A549 (cell line): ENCODE measurements around the gene TSEN34. TPM values are rescaled to one million over a fixed set of nuclear protein-coding genes. Genes with fewer than 3 reads are reported as not detected.

Experiments
- ATAC-seq, 2 experiments: fragments of 200-7000 bp in 1 of 2; fragments of >200 bp in 1 of 2; cut with Nextera tagmentation in 1 of 2; cut with Tn5 transposase in 1 of 2; 3 replicates each; pipeline versions ENCODE4 v1.8.0 to v1.9.1; 2018 to 2020; ENCODE audit warnings: mild to moderate bottlenecking in 1 of 2, moderate library complexity in 1 of 2
- CTCF ChIA-PET: fragments of 300-600 bp; sonication (Branson Sonifier 250); formaldehyde crosslinking; extraction: SDS; loops from one replicate; lab custom pipeline; 2021; ENCODE audit warnings: antibody characterized with exemption, inconsistent platforms; lab: Yijun Ruan, JAX
- POLR2A ChIA-PET: fragments of 350-600 bp; formaldehyde crosslinking; extraction: SDS; loops from one replicate; lab custom pipeline; 2021; ENCODE audit warnings: antibody characterized with exemption, inconsistent platforms; lab: Yijun Ruan, JAX
- DNase-seq, 2 experiments: peaks; one replicate each; pipeline versions ENCODE4 v3.0.0 to v3.0.0-alpha.2; 2011 to 2016; ENCODE audit warnings: low read depth in 1 of 2, low spot score in 1 of 2
- FAIRE-seq: peaks from 2 replicates; lab custom pipeline; 2011; peaks lifted over from hg19 to GRCh38; lab: Jason Lieb, UNC
- H3K27ac ChIP-seq, 2 experiments: fragments of >200 bp; sonication (Bioruptor Twin); formaldehyde crosslinking; 3 replicates each; pipeline ENCODE4 v1.5.1; 2016 to 2017
- H3K4me1 ChIP-seq: fragments of >200 bp; sonication (Bioruptor Twin); formaldehyde crosslinking; 3 replicates; pipeline ENCODE4 v1.6.1; 2016
- H3K4me2 ChIP-seq: fragments of >200 bp; sonication (Bioruptor Twin); formaldehyde crosslinking; 3 replicates; pipeline ENCODE4 v1.6.1; 2016
- H3K4me3 ChIP-seq: fragments of >200 bp; sonication (Bioruptor Twin); formaldehyde crosslinking; 3 replicates; pipeline ENCODE4 v1.5.1; 2016
- H3K9me3 ChIP-seq: fragments of >200 bp; sonication (Bioruptor Twin); formaldehyde crosslinking; 3 replicates; pipeline ENCODE4 v1.6.1; 2016
- ATOH8 ChIP-seq: fragments of 250-450 bp; sonication (Bioruptor Pico); IDR thresholded peaks from 2 replicates; pipeline ENCODE4 v1.5.0; 2020; ENCODE audit warnings: low read depth, mild to moderate bottlenecking, moderate library complexity
- CEBPB ChIP-seq, 2 experiments: fragments of >200 bp in 1 of 2; sonication (Bioruptor Twin) in 1 of 2; formaldehyde crosslinking in 1 of 2; IDR thresholded peaks; 2 replicates each; pipeline ENCODE4 v1.6.1; 2012 to 2016
- CHD4 ChIP-seq: fragments of 200-600 bp; sonication (generic); IDR thresholded peaks from 2 replicates; pipeline ENCODE4 v1.6.1; 2016; ENCODE audit warnings: antibody characterized with exemption, mild to moderate bottlenecking, borderline replicate concordance
- E2F6 ChIP-seq: IDR thresholded peaks from 2 replicates; pipeline ENCODE4 v1.6.1; 2012; ENCODE audit warnings: low read depth, borderline replicate concordance
- FOSB ChIP-seq: fragments of 250-450 bp; sonication (Bioruptor Pico); IDR thresholded peaks from 2 replicates; pipeline ENCODE4 v1.5.0; 2020; ENCODE audit warnings: mild to moderate bottlenecking, moderate library complexity
- FOSL2 ChIP-seq, 2 experiments: fragments of 450-650 bp in 1 of 2; fragments of >200 bp in 1 of 2; sonication (Bioruptor Twin) in 1 of 2; formaldehyde crosslinking; IDR thresholded peaks; 2 replicates each; pipeline versions ENCODE4 v1.5.0 to v1.6.1; 2016 to 2020; ENCODE audit warnings: mild to moderate bottlenecking in 1 of 2, moderate library complexity in 1 of 2
- HMGXB4 ChIP-seq: fragments of 250-450 bp; sonication (Bioruptor Pico); IDR thresholded peaks from 2 replicates; pipeline ENCODE4 v1.5.0; 2021; ENCODE audit warnings: mild to moderate bottlenecking, moderate library complexity, borderline replicate concordance
- JUN ChIP-seq, 2 experiments: fragments of >200 bp; sonication (Bioruptor Twin); formaldehyde crosslinking; IDR thresholded peaks; 2 replicates in 1 of 2; 3 replicates in 1 of 2; pipeline ENCODE4 v1.6.1; 2016 to 2017
- MYC ChIP-seq: IDR thresholded peaks from 2 replicates; pipeline ENCODE4 v1.6.1; 2012; ENCODE audit warnings: mild to moderate bottlenecking, inconsistent platforms, low read length, improper control_type of control experiment, borderline replicate concordance
- RAD21 ChIP-seq, 2 experiments: fragments of >200 bp in 1 of 2; sonication (Bioruptor Twin) in 1 of 2; formaldehyde crosslinking in 1 of 2; IDR thresholded peaks in 1 of 2; conservative IDR thresholded peaks in 1 of 2; 2 replicates in 1 of 2; 3 replicates in 1 of 2; pipeline ENCODE4 v1.6.1; 2012 to 2018; ENCODE audit warnings: inconsistent platforms in 1 of 2
- RARB ChIP-seq: fragments of 250-450 bp; sonication (Bioruptor Pico); IDR thresholded peaks from 2 replicates; pipeline ENCODE4 v1.8.0; 2021; ENCODE audit warnings: mild to moderate bottlenecking, moderate library complexity
- TP53 ChIP-seq: fragments of 250-450 bp; sonication (Bioruptor Pico); IDR thresholded peaks from 2 replicates; pipeline ENCODE4 v1.5.0; 2021; ENCODE audit warnings: mild to moderate bottlenecking, moderate library complexity
- ZC3H11A ChIP-seq: fragments of 450-650 bp; IDR thresholded peaks from 2 replicates; pipeline ENCODE4 v1.6.1; 2014; ENCODE audit warnings: antibody characterized with exemption, mild to moderate bottlenecking
- WGBS: methylation state at CpG from one replicate; pipeline ENCODE4 v1.1.6; 2017; ENCODE audit errors: missing lambda C conversion rate; 5-methylcytosine and 5-hydroxymethylcytosine counted together
- polyA plus RNA-seq, 4 experiments: library from polyadenylated mRNA; depleted of rRNA in 3 of 4; stranded (reverse); fragments of >200 nt; fragmentation: RNase III in 1 of 4; extraction: RNeasy Plus Mini Kit Qiagen cat#74134 plus additional on column Dnase treatment in 1 of 4; gene quantifications; 2 replicates in 3 of 4; 3 replicates in 1 of 4; pipeline ENCODE4 v1.2.3, GENCODE V29; 2011 to 2017

TSEN34 gene
- polyA plus RNA-seq, 2 of the 4 experiments (the other 2 are of a cell fraction) = 53.4 to 90.9 TPM

GRCh38 chr19:54201172-54201701, 10.1 kb downstream of the TSEN34 start:
- POLR2A ChIA-PET = interaction anchor here (0.5 to 5.8 kb wide), 8 partner anchors 9 to 98 kb away, joined by 3 to 132 read pairs (median 6); partner anchors contain the start of genes CNOT3, LENG1, MBOAT7 and TSEN34
- CTCF ChIA-PET = interaction anchor here (1.4 kb wide), 1 partner anchor 32 kb away, joined by 4 read pairs; no protein-coding TSS in a partner anchor
- H3K4me2 ChIP-seq = peak overlapping the region; percentile 93
- DNase-seq (no peak), ATAC-seq (peak; percentile 1; a peak in 3 of 6 replicates), FAIRE-seq (peak; percentile 18)
- no peaks in the 10 kb centered on the region for H3K9me3 ChIP-seq
- H3K4me1 ChIP-seq = peaks cover 48% of the 10 kb centered on the region
- peak overlapping the region; percentile 92 to 97 for H3K27ac ChIP-seq
- H3K4me3 ChIP-seq = peak overlapping the region; percentile 95
- 5% methylated on average over 24 of the region's 28 CpGs for WGBS
- TF ChIP-seq TP53 (CRISPR knock-in tag) (0 out of 2 replicates have a peak, but pooled peaks have one; percentile 61), E2F6 (peak; percentile 32; the same call in 1 of the 2 replicates), ZC3H11A (0 out of 2 replicates have a peak, but pooled peaks have one; percentile 1), JUN (IDR thresholded peaks at IDR 0.05) (no peak), CEBPB (IDR thresholded peaks at IDR 0.05) (no peak), MYC (0 out of 2 replicates have a peak, but pooled peaks have one; percentile 30), CHD4 (no peak), HMGXB4 (CRISPR knock-in tag) (peak; percentile 73; the same call in 1 of the 2 replicates), RAD21 (conservative IDR thresholded peaks at IDR 0.05 in 1 of 2, IDR thresholded peaks at IDR 0.05 in 1 of 2) (no peak), RARB (CRISPR knock-in tag) (peak; percentile 81)

- WGBS = 33% methylated on average over 13 of the region's 13 CpGs
- TF ChIP-seq CEBPB (IDR thresholded peaks at IDR 0.05) (peak in 1 of 2 experiments; percentile 44; a peak in 1 of 4 replicates), ATOH8 (CRISPR knock-in tag) (no peak), FOSB (0 out of 2 replicates have a peak, but pooled peaks have one; percentile 7)
- TF ChIP-seq, all 56 proteins: peak for 2
- no peak for ATAC-seq
- Histone ChIP-seq H3K4me1 (peaks cover 55% of the 10 kb centered on the region), H3K27ac (peak overlapping the region; percentile 92 to 97), H3K4me2 (peak overlapping the region; percentile 93), H3K4me3 (peak overlapping the region; percentile 95), H3K9me3 (no peaks in the 10 kb centered on the region)
- ChIA-PET POLR2A (interaction anchor here (1.2 to 5.8 kb wide), 2 partner anchors 12 to 65 kb away, joined by 3 to 132 read pairs; partner anchors contain the start of genes CNOT3, MBOAT7 and TSEN34), CTCF (interaction anchor here (1.8 kb wide), 1 partner anchor 33 kb away, joined by 7 read pairs; no protein-coding TSS in a partner anchor)
- DNase-seq = no peak
- no peak for FAIRE-seq
Observed at GRCh38 chr19:54201980-54202379, 10.9 kb downstream of the TSEN34 start.

- ChIA-PET POLR2A (interaction anchor here (1.2 to 5.8 kb wide), 2 partner anchors 13 to 66 kb away, joined by 3 to 132 read pairs; partner anchors contain the start of genes CNOT3, MBOAT7 and TSEN34), CTCF (interaction anchor here (0.5 to 1.8 kb wide), 5 partner anchors 10 to 341 kb away, joined by 3 to 7 read pairs (median 3); no protein-coding TSS in a partner anchor)
- TF ChIP-seq FOSL2 (IDR thresholded peaks at IDR 0.05) = no peak
- TF ChIP-seq FOSL2 (CRISPR knock-in tag; IDR thresholded peaks at IDR 0.05) = no peak
- peak; percentile 23; the same call in 1 of the 2 replicates for TF ChIP-seq FOSB
- no peak for FAIRE-seq
- ATAC-seq = no peak
- DNase-seq = peak in 1 of 2 experiments; percentile 49
- peak overlapping the region; percentile 93 for H3K4me2 ChIP-seq
- peak overlapping the region; percentile 95 for H3K4me3 ChIP-seq
- no peaks in the 10 kb centered on the region for H3K9me3 ChIP-seq
- WGBS = 19% methylated on average over 9 of the region's 9 CpGs
- peaks cover 67% of the 10 kb centered on the region for H3K4me1 ChIP-seq
- peak overlapping the region; percentile 92 to 97 for H3K27ac ChIP-seq
Observed at GRCh38 chr19:54203151-54203611, 12.1 kb downstream of the TSEN34 start.
